Superior temporal gyrus (tissue), 1 donor: ENCODE results near the gene KCNK16.
A peak's percentile ranks its signal among the peaks of the same experiment; 100 is the strongest.

Experiments
- DNase-seq: peaks from one replicate; pipeline ENCODE4 v3.0.0-alpha.2; 2016; ENCODE audit errors: extremely low spot score

Gene KCNK16

GRCh38 chr6:39322306-39322850 is at the start of gene KCNK16:
KCNK16 (minus strand) TSS chr6:39322702; CDS start chr6:39322540, 162 bp downstream.
- DNase-seq, result no peak

GRCh38 chr6:39370390-39370789 is 47.9 kb upstream of the KCNK16 start:
- no peak for DNase-seq

- DNase-seq, result no peak
Measured at GRCh38 chr6:39369987-39370386, 47.5 kb upstream of the KCNK16 start.

- DNase-seq, result no peak
Measured at GRCh38 chr6:39367700-39368099, 45.2 kb upstream of the KCNK16 start.

- peak; percentile 67 for DNase-seq
Measured at GRCh38 chr6:39366931-39367618, 44.6 kb upstream of the KCNK16 start.

- DNase-seq, result no peak
Measured at GRCh38 chr6:39365281-39366074, 43.0 kb upstream of the KCNK16 start.

GRCh38 chr6:39363280-39363679 is 40.8 kb upstream of the KCNK16 start:
- DNase-seq, result no peak

GRCh38 chr6:39362487-39362865 is 40.0 kb upstream of the KCNK16 start:
- peak; percentile 75 for DNase-seq

- peak; percentile 90 for DNase-seq
Measured at GRCh38 chr6:39361657-39362486, 39.4 kb upstream of the KCNK16 start.

- DNase-seq, result no peak
Measured at GRCh38 chr6:39360378-39360777, 37.9 kb upstream of the KCNK16 start.

GRCh38 chr6:39357998-39358686 is 35.6 kb upstream of the KCNK16 start:
- no peak for DNase-seq

- no peak for DNase-seq
Measured at GRCh38 chr6:39353698-39354315, 31.3 kb upstream of the KCNK16 start.

GRCh38 chr6:39350723-39351505 is 28.4 kb upstream of the KCNK16 start:
- no peak for DNase-seq

- no peak for DNase-seq
Measured at GRCh38 chr6:39348740-39349139, 26.2 kb upstream of the KCNK16 start.

- DNase-seq, result peak; percentile 88
Measured at GRCh38 chr6:39347906-39348585, 25.5 kb upstream of the KCNK16 start.

- DNase-seq, result no peak
Measured at GRCh38 chr6:39347206-39347605, 24.7 kb upstream of the KCNK16 start.

GRCh38 chr6:39344821-39345280 is 22.3 kb upstream of the KCNK16 start:
- DNase-seq, result no peak

- DNase-seq, result no peak
Measured at GRCh38 chr6:39343396-39343870, 20.9 kb upstream of the KCNK16 start.

- no peak for DNase-seq
Measured at GRCh38 chr6:39342692-39343395, 20.3 kb upstream of the KCNK16 start.
